Smooth muscle cell (in vitro differentiated cells): ENCODE data around the gene COL18A1. TPM values are rescaled to one million over a fixed set of nuclear protein-coding genes. Genes with fewer than 3 reads are reported as not detected.

Experiments
- DNase-seq: peaks from one replicate; lab custom pipeline; 2025; ENCODE audit not compliant: unreplicated experiment; lab: John Stamatoyannopoulos, UW
- H2AFZ ChIP-seq: fragments of 200-600 bp; sonication (generic); 2 replicates; pipeline ENCODE4 v1.6.0; 2016; ENCODE audit warnings: antibody characterized with exemption, low read depth, mild to moderate bottlenecking
- H3F3A ChIP-seq: fragments of 200-600 bp; sonication (generic); 2 replicates; pipeline ENCODE4 v1.6.0; 2017; ENCODE audit warnings: antibody characterized with exemption, low read depth
- H3K27ac ChIP-seq: fragments of 200-600 bp; sonication (generic); 2 replicates; pipeline ENCODE4 v1.5.1; 2016; ENCODE audit warnings: low read depth, mild to moderate bottlenecking
- H3K27me3 ChIP-seq: fragments of 200-600 bp; sonication (generic); 2 replicates; pipeline ENCODE4 v1.6.1; 2016; ENCODE audit warnings: low read depth, mild to moderate bottlenecking
- H3K36me3 ChIP-seq: fragments of 200-600 bp; sonication (generic); 2 replicates; pipeline ENCODE4 v1.5.1; 2016; ENCODE audit warnings: low read depth
- H3K4me1 ChIP-seq: fragments of 200-600 bp; sonication (generic); 2 replicates; pipeline ENCODE4 v1.5.1; 2016; ENCODE audit warnings: low read depth
- H3K4me2 ChIP-seq: fragments of 200-600 bp; sonication (generic); 2 replicates; pipeline ENCODE4 v1.6.0; 2016; ENCODE audit warnings: mild to moderate bottlenecking
- H3K4me3 ChIP-seq: fragments of 200-600 bp; sonication (generic); 2 replicates; pipeline ENCODE4 v1.5.1; 2016; ENCODE audit warnings: mild to moderate bottlenecking
- H3K79me2 ChIP-seq: fragments of 200-600 bp; sonication (generic); 2 replicates; pipeline ENCODE4 v1.6.0; 2016; ENCODE audit warnings: low read depth, mild to moderate bottlenecking
- H3K9ac ChIP-seq: fragments of 200-600 bp; sonication (generic); 2 replicates; pipeline ENCODE4 v1.6.0; 2016; ENCODE audit warnings: low read depth
- H3K9me3 ChIP-seq: fragments of 200-600 bp; sonication (generic); replicated peaks from 2 replicates; pipeline ENCODE4 v1.5.1; 2016; ENCODE audit warnings: low read depth
- H4K20me1 ChIP-seq: fragments of 200-600 bp; sonication (generic); 2 replicates; pipeline ENCODE4 v1.6.0; 2016; ENCODE audit warnings: low read depth
- WGBS: methylation state at CpG from one replicate; pipeline ENCODE4 v1.1.7; 2016; ENCODE audit warnings: low lambda C conversion rate; 5-methylcytosine and 5-hydroxymethylcytosine counted together
- polyA plus RNA-seq: library from polyadenylated mRNA; unstranded; fragments of >200 nt; fragmentation: Nextera tagmentation; extraction: Ambion mirVana; gene quantifications from 2 replicates; pipeline ENCODE4 v1.2.1, GENCODE V29; 2016
- total RNA-seq: library from RNA; depleted of rRNA; stranded (reverse); fragments of >200 nt; gene quantifications from 2 replicates; pipeline ENCODE4 v1.2.3, GENCODE V29; 2014
- TF ChIP-seq, protein P1 (sequence below): fragments of 200-600 bp; sonication (generic); IDR thresholded peaks from 2 replicates; pipeline ENCODE4 v1.5.1; 2017; ENCODE audit warnings: borderline replicate concordance, mild to moderate bottlenecking, antibody characterized with exemption; ENCODE audit not compliant: insufficient read depth, poor library complexity, severe bottlenecking

Gene COL18A1
- total and polyA plus RNA-seq, 2 experiments from 2014 or later: 192 to 485 TPM

DNA sequence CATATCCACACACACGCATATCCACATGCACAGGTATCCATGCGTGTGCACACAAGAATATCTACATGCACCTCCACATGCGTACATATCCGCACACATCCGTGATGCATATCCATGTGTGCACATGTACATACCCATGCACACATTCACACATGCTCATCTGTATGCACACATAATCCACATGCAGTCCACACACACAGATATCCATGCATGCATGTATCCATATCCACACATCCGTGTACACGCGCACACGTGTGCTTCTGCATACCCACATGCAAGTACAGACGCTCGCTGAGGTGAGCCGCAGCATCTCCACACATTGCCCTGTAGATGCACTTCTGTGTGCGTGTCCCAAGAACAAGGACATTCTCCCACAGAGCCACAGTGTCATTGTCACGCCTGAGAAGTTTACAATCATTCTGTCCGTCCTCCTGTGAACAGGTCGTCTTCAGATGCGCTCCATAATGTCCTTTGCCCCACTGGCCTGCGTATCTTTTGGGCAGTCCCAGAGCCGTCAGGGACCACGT is 43.4 kb downstream of the COL18A1 start:
- TF ChIP-seq, protein P1, sequence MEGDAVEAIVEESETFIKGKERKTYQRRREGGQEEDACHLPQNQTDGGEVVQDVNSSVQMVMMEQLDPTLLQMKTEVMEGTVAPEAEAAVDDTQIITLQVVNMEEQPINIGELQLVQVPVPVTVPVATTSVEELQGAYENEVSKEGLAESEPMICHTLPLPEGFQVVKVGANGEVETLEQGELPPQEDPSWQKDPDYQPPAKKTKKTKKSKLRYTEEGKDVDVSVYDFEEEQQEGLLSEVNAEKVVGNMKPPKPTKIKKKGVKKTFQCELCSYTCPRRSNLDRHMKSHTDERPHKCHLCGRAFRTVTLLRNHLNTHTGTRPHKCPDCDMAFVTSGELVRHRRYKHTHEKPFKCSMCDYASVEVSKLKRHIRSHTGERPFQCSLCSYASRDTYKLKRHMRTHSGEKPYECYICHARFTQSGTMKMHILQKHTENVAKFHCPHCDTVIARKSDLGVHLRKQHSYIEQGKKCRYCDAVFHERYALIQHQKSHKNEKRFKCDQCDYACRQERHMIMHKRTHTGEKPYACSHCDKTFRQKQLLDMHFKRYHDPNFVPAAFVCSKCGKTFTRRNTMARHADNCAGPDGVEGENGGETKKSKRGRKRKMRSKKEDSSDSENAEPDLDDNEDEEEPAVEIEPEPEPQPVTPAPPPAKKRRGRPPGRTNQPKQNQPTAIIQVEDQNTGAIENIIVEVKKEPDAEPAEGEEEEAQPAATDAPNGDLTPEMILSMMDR: no peak
- Histone ChIP-seq H3K4me1 (no peaks in the 10 kb centered on the region), H3K27ac (no peak overlapping the region), H3K9me3 (no peaks in the 10 kb centered on the region), H3K36me3 (no peaks in the 10 kb centered on the region), H3K4me2 (no peak overlapping the region), H3K79me2 (peaks cover 100% of the 10 kb centered on the region), H3F3A (peaks cover 40% of the 10 kb centered on the region), H2AFZ (no peak overlapping the region), H3K9ac (no peak overlapping the region), H4K20me1 (peaks cover 94% of the 10 kb centered on the region), H3K27me3 (no peaks in the 10 kb centered on the region), H3K4me3 (no peak overlapping the region)
- DNase-seq: no peak
- 98% methylated on average over 20 of the region's 20 CpGs for WGBS

DNA sequence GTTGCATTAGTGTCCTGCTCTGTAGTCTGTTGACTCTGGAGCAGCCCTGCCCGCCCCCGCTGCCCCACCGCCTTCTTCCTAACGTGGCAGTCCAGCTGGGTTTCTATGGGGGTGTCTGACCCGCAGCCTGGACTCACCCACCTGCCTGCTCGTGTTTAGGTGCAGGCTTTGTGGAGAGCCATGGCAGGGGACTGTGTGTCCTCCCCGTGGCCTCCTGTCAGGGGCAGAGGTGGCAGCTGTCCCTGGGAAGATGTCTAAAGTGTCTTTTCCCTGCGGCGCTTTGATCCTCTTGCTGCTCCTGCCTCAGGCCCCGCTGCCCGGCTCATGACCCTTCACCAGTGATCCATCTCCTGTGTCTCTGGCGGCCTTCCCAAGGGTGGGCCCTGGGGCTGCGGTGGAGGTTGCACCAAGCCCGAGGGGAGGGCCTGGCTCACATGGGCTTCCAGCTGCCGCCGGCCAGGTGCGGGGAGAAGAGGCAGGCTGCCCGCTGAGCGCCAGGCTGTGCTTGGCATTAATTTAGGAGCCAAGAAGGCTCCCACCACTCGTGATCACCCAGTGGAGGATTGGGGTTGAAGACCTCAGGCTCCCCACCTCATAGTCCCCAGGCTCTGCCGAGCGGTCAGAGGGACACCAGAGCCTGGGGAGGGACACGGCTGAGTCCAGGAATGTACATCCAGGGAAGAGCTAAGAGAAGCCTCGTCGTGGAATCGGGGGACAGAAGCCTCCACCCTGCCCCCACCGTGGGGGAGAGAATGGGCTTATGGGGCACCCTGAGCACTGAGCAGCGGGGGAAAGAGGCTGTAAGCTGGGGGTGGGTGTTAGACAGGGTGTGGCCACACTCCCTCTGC is 44.1 kb downstream of the COL18A1 start:
- no peaks in the 10 kb centered on the region for H3K27me3 ChIP-seq
- 93% methylated on average over 28 of the region's 28 CpGs for WGBS
- H3K4me3 ChIP-seq: no peak overlapping the region
- H3K4me1 ChIP-seq: no peaks in the 10 kb centered on the region
- H3K9me3 ChIP-seq: no peaks in the 10 kb centered on the region
- H4K20me1 ChIP-seq: peaks cover 94% of the 10 kb centered on the region
- TF ChIP-seq, protein P1: no peak
- H3K9ac ChIP-seq: no peak overlapping the region
- no peak overlapping the region for H3K4me2 ChIP-seq
- peaks cover 40% of the 10 kb centered on the region for H3F3A ChIP-seq
- DNase-seq: no peak
- H2AFZ ChIP-seq: no peak overlapping the region
- H3K36me3 ChIP-seq: no peaks in the 10 kb centered on the region
- H3K79me2 ChIP-seq: peaks cover 100% of the 10 kb centered on the region
- no peak overlapping the region for H3K27ac ChIP-seq

DNA sequence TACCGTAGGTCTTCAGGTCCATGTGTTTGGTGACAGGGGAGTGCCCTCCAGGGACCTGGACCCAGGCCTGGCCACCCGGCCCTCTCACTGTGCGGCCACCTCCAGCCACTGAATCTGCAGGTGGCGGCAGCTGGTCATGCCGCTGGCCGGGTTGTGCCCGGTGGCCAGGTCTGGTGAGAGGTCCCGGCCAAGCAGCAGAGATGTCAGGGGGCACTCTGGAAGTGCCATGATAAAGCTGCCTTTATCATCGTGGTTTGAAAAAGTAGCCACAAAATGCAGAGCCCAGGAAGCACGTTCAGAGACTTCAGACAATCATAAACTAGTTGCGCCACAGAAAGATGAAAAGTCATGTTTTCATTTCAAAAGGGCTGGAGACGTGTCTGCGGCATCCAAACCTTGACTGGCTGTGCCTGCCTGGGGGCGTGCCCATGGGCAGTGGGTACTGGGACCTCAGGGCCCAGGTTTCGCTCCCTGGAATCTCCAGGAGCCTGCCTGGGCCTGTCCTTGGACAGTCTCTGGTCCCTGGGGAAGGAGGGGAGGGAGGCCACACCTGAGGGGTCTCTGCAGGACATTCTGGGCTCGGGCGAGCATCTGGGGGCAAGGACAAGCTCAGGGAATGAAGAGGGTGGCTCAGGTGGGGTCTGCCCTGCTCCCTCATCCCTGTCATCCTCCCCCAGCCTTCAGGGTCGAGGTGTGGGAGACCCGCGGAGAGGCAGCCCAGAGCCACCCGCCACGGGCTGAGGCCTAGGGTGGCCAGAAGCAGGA is 44.9 kb downstream of the COL18A1 start:
- Histone ChIP-seq H3K79me2 (peaks cover 100% of the 10 kb centered on the region), H3K4me2 (no peak overlapping the region), H3K9ac (no peak overlapping the region), H3K27ac (no peak overlapping the region), H3K27me3 (no peaks in the 10 kb centered on the region), H3K36me3 (no peaks in the 10 kb centered on the region), H3K4me1 (no peaks in the 10 kb centered on the region), H3K9me3 (no peaks in the 10 kb centered on the region), H4K20me1 (peaks cover 94% of the 10 kb centered on the region), H3K4me3 (no peak overlapping the region), H3F3A (peaks cover 40% of the 10 kb centered on the region), H2AFZ (no peak overlapping the region)
- 84% methylated on average over 22 of the region's 22 CpGs for WGBS
- TF ChIP-seq, protein P1: no peak
- DNase-seq: no peak
